GM19239 (cell line): ENCODE results near the gene MPV17.
"Not testable (repeated sequence)": the region's sequence is repeated elsewhere in the genome, so short reads cannot be mapped to it uniquely, and the experiment has no call there.

ENCODE experiments used
- DNase-seq: peaks from one replicate; pipeline ENCODE4 v3.0.0; 2011; ENCODE audit warnings: low spot score; ENCODE audit not compliant: insufficient read length
- FAIRE-seq: peaks from 2 replicates; lab custom pipeline; 2011; peaks lifted over from hg19 to GRCh38; lab: Jason Lieb, UNC

MPV17 gene

GRCh38 chr2:27324720-27325119 lies 1.8 kb upstream of the MPV17 start:
- no peak for DNase-seq
- FAIRE-seq = no peak

- DNase-seq (no peak), FAIRE-seq (no peak)
Measured at GRCh38 chr2:27323596-27324285, 844 bp upstream of the MPV17 start.

DNA sequence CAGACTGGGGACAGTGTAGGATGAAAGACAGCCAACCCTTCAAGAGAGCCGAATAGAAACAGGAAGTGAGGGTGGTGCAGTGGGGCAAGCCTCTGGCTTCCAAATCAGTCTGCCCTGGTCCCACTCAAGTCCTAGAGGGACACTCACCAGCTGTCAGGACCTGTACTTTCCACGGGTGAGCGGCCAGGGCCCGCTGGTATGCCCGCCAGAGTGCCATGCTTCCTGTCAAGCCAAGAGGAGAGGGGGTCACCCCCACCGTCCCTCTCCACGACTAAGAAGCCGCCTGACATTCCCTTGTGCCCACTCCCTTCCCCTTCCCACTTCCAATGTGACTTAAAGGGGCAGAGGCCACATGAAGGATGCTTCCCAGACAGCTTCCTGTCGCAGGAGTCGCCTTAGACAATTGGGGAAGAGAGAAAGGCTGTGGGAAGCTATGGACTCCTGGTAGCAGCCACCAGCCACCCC lies 564 bp downstream of the MPV17 start:
- DNase-seq = no peak
- peak; percentile 26 for FAIRE-seq

DNA sequence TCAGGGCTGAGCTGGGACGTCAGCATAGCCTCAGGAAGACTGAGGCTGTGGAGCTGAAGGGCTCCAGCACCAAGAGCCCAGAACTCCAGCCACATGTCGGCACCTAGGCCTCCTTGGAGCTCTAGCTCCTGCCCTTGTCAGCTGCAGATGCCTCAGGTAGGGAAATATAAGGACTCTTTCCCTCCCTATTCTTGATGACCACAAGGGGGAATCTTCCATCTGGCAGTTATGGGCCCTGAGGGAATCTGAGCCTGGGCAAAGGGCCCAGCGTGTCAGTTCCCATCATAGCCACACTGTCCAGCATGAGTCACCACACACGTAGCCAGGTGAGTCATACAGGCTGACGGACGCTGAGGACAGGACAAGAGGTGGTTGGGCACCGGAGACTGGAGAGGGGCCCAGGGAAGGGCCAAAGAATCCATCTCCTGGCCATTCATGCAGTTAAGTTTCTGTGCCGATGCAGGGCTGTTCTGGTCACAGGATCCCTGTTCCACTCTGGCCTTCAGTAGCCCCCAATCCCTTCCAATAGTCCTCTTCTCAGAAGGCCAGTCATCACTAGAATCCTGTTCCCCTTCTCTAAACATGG lies 1.8 kb downstream of the MPV17 start:
- DNase-seq (no peak), FAIRE-seq (no peak)

DNA sequence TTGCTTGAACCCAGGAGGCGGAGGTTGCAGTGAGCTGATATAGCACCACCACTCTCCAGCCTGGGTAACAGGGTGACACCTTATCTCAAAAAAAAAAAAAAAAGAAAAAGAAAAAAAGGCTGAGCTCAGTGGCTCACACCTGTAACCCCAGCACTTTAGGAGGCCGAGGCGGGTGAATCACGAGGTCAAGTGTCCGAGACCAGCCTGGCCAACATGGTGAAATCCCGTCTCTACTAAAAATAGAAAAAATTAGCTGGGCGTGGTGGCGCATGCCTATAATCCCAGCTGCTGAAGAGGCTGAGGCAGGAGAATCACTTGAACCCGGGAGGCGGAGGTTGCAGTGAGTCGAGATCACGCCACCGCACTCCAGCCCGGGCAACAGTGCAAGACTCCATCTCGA lies 3.1 kb downstream of the MPV17 start:
- DNase-seq, FAIRE-seq: not testable (repeated sequence)

DNA sequence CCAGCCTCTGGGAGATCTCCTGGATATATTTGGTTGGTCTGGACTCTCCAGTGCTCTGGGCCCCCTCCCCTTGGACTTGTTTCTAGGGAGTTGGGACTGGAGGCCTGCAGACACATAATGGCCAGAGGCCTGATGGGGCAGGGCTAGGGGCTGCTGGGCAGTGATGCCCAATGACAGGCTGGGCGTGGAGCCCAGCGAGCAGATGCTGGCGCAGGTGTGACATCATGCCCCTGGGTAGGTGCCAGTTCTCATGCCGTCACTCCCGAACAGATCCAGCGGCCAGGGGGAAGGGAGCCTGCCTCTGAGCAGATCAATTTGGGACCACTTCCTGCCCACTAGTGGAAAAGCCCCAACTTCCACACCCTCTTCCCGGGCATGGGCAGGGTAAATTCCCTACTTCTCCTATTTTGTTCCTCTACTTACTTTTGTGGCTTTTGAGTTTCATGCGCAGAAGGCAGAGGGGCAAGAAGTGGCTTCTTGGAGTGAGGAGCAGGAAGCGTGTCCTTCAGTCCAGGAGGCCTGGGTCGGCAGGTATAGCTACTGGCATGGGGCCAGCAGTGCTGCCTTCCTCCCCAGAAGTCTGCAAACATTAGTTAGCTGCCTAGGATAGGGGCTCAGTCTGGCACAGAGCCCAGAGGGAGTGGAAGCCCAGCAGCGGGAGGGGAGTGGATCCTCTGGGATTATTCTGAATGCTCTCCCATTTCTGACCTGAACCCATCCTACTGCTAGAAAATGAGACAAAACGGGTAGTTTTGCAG lies 6.1 kb downstream of the MPV17 start:
- DNase-seq (no peak), FAIRE-seq (no peak)

DNA sequence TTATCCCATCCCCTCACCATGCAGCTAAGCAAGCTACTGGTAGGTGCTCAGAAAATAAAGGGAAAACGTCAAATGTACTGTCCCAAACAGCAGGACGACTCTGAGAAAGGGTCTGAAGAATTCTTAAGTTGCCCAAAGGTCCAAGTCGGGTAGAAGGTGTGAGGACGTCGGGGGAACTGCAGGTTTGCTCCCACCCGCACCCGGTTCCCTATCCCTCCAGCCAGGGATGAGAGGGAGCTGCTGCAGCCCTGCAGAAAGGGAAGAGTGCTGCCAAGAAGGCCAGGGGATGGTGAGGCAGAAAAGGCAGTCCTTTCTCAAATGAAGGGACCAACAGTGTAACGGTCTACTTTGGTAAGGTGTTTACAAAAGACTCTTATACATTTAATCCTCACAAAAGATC lies 7.8 kb downstream of the MPV17 start:
- no peak for FAIRE-seq
- no peak for DNase-seq

DNA sequence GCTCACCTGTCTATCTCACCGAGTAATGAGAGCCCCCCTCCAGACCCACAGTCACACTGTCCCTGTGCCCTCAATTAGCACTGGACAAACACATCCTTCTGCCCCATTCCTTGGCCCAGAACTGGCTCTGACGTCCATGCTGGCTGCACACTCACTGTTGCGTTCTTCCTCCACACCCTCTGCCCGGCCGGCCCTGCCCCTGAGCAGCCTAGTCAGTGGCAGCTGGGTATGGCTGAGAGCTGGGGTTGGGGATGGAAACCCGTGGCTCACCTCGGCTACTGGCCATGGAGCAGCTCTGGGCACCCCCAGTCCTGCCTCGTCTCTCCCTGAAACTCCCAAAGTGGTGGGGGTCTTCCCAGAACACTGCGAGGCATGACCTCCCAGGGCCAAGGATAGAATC lies 8.2 kb downstream of the MPV17 start:
- DNase-seq (no peak), FAIRE-seq (no peak)

DNA sequence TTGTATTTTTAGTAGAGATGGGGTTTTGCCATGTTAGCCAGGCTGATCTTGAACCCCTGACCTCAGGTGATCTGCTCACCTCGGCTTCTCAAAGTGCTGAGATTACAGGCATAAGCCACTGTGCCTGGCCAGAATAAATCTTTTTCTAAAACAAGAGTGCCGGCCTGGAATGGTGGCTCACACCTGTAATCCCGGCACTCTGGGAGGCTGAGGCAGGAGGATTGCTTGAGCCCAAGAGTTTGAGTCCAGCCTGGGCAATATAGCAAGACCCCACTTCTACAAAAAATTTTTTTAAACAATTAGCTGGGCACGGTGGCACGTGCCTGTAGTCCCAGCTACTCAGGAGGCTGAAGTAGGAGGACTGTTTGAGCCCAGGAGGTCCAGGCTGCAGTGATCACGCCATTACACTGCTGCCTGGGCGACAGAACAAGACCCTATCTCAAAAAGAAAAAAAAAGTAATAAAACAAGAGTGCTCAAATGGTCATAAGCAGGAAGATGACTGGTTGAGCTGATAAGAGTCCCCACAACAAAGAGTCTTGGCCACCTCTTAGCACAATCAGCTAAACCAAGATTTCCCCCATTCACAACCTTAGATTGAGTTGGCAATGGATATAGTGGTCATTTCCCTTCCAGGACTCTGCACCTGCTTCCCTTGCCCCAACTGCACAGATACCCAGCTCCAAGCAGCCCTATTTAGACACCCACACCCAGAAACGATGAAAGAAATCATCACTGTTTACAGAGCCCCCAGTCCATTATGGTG lies 8.8 kb downstream of the MPV17 start:
- no peak for FAIRE-seq
- DNase-seq = no peak

DNA sequence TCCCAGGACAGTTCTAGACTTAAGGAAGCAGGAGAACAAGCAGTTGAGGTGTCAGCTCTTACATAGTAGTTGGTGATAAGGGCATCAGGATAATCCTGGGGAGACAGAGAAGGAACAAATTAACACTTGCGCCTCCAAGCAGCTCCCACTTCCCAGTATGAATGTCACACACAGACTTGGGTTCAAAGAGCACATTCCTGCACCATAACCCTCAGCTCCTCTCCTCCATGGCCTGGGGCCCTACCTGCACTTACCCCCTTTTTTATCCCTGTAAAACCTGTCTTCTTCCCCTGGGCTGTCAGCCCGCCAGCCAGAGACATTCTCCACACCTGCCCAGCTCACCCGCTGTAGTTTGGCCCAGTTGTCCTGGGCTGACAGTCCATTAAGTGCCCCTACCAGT lies 10.7 kb downstream of the MPV17 start:
- DNase-seq = no peak

GRCh38 chr2:27309651-27310050 lies 13.2 kb downstream of the MPV17 start:
- DNase-seq = no peak
- no peak for FAIRE-seq

More for the DNA sequence above, 10.7 kb downstream of the MPV17 start:
- FAIRE-seq = no peak

DNA sequence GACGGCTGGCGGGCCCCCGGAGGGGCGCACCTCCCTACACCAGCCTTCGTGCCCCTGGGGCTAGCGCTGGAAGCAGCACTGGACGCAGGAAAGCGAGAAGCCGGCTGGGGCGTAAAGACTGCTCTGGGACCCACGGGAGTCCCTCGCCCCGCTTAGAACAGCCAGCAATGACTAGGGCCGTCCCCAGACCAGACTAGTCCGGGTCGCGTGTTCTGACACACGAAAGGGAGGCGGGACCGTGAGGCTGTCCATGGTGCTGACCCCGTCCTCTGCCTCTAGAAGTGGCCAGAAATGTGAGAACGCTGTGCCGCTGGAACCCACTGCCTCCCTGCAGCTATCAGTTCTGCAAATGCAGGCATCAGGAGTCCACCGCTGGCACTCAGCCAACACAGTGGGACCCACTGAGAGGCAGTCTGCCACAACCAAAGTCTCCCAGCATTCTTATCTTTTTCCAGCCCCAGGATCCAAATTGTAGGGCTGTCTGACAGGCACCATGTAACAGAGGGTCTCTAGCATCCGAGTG lies 14.5 kb downstream of the MPV17 start, which contains the start of gene UCN:
Gene UCN (minus strand): TSS at position 87 of the 523 bp plus-strand sequence. CDS start 550 bp downstream, outside the sequence.
- no peak for FAIRE-seq

DNA sequence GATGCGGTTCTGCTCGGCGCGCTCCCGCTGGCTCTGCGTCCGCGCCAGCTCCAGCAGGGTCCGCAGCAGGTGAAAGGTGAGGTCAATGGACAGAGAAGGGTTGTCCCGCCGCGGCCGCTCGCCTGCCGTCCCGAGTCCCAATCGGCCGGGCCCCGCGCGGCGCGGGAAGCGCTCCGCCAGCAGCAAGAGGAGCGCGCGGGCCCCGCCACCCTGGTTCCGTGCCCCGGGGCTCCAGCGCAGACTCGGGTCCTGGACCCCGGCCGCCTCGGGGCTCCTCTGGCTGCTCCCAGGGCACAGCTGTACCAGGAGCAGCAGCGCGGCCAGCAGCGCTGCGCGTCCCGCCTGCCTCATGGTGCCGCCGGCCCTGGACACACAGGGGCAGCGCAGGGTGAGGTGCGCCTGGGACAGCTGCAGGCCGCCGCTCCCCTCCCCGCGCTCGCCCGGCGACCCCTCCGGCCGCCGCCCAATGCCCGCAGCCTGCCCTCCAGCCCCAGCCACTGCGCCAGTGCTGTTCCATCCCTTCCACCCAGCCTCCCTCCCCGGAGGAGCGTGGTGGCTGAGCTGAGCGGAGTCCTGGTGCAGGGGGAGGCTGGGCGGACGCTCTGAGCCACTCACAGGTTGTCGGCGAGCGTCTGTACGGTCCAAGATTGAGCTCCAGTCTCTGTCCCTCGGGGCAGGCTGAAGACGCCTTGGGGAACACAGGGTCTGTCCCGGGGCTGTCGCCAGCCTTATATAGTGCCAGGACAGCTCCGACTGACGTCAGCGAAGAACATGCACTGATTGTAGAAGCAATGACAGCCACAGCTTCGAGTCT lies 15.1 kb downstream of the MPV17 start:
- no peak for FAIRE-seq
- DNase-seq = no peak

More for the DNA sequence above, 14.5 kb downstream of the MPV17 start, which contains the start of gene UCN:
- DNase-seq = no peak

DNA sequence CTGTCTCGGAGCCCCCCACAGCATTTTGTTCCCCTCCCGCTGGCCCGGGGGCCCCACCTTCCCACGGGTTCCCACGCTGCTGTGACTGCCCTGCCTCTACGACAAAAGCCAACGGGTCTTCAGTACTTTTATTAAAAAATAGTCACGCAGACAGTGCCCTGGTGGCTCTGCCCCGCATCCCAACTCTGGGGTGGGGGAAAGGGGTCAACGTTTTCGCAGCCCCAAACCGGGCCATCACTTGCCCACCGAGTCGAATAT lies 15.7 kb downstream of the MPV17 start:
- DNase-seq (no peak), FAIRE-seq (no peak)

GRCh38 chr2:27306573-27307286 lies 16.2 kb downstream of the MPV17 start:
- DNase-seq = no peak
- FAIRE-seq = no peak

- DNase-seq (no peak), FAIRE-seq (no peak)
Measured at GRCh38 chr2:27306136-27306535, 16.8 kb downstream of the MPV17 start.

- FAIRE-seq (no peak), DNase-seq (no peak)
Measured at GRCh38 chr2:27305516-27305915, 17.4 kb downstream of the MPV17 start.

DNA sequence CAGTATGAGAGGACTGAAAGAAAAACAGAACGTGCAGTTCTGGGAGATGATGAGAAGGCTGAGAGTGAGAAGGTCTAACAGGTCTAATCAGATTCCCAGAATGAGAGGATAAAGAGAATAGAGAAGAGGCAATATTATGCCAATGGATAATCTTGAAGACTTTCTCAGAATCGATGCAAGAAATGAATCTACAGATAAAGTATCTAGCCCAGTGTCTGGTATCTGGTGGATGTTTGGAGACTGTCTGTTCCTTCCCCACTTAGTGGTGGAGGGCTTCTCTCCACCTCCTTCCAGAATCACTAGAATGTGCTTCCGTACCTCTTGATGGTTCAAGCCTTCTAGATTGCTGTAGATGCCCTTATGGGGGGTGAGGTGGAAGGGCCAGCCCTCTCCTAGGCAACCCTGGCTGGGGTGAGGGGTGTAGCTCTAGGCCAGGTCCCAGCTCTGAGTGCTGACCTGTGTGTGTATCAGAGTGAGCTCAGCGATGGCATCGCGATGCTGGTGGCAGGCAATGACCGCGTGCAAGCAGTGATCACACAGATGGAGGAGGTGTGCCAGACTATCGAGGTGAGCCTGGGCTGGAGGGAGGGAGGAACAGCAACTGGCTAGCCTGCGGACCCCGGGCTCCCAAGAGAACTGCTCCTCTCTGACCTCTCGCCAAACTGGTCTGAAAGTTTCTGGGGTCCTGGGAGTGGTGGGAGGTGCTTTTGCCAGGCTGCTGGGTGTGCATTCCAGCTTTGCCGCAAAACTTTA lies 18.2 kb downstream of the MPV17 start:
- FAIRE-seq (no peak), DNase-seq (no peak)
